SK-N-SH (cell line): ENCODE results near the gene SPCS3. TPM values are rescaled to one million over a fixed set of nuclear protein-coding genes. Genes with fewer than 3 reads are reported as not detected.
"Not testable (repeated sequence)": the region's sequence is repeated elsewhere in the genome, so short reads cannot be mapped to it uniquely, and the experiment has no call there.

Experiments
- CTCF ChIA-PET: fragments of 300-600, 350-600 bp; formaldehyde crosslinking; extraction: SDS; loops from one replicate; lab custom pipeline; 2021; lab: Yijun Ruan, JAX
- POLR2A ChIA-PET: fragments of 350-600 bp; sonication (Branson Sonifier 250); formaldehyde crosslinking; extraction: SDS; loops from one replicate; lab custom pipeline; 2020; ENCODE audit warnings: antibody characterized with exemption, inconsistent platforms; lab: Yijun Ruan, JAX
- DNase-seq: peaks from one replicate; pipeline ENCODE4 v3.0.0; 2012
- H2AFZ ChIP-seq: fragments of 200-600 bp; sonication (generic); 2 replicates; pipeline ENCODE4 v1.8.1; 2016; ENCODE audit warnings: antibody characterized with exemption, mild to moderate bottlenecking, low read depth
- H3F3A ChIP-seq: fragments of 200-600 bp; sonication (generic); replicated peaks from 2 replicates; pipeline ENCODE3; 2016; ENCODE audit warnings: antibody characterized with exemption, mild to moderate bottlenecking; ENCODE audit not compliant: insufficient read depth
- H3K27ac ChIP-seq, 2 experiments: fragments of 200-500 bp in 1 of 2; fragments of 200-600 bp in 1 of 2; sonication (Bioruptor generic) in 1 of 2; sonication (generic), shearing (Covaris generic) in 1 of 2; 2 replicates each; pipeline versions ENCODE4 v1.5.1 to v1.6.1; 2014 to 2016; ENCODE audit warnings: low read depth in 2 of 2, inconsistent platforms in 1 of 2, low read length in 1 of 2, mild to moderate bottlenecking in 1 of 2, mixed read lengths in 1 of 2
- H3K27me3 ChIP-seq: fragments of 200-600 bp; sonication (generic), shearing (Covaris generic); 2 replicates; pipeline ENCODE4 v1.6.1; 2016; ENCODE audit warnings: mixed run types; ENCODE audit not compliant: insufficient read depth
- H3K36me3 ChIP-seq, 2 experiments: fragments of 200-500 bp in 1 of 2; fragments of 200-600 bp in 1 of 2; sonication (Bioruptor generic) in 1 of 2; sonication (generic) in 1 of 2; replicated peaks in 1 of 2; 2 replicates each; pipeline versions ENCODE3 to v1.5.1; 2014 to 2016; ENCODE audit warnings: low read length in 1 of 2, mild to moderate bottlenecking in 1 of 2; ENCODE audit not compliant: insufficient read depth in 2 of 2, control insufficient read depth in 1 of 2
- H3K4me1 ChIP-seq, 2 experiments: fragments of 200-500 bp in 1 of 2; fragments of 200-600 bp in 1 of 2; sonication (Bioruptor generic) in 1 of 2; sonication (generic), shearing (Covaris generic) in 1 of 2; 2 replicates each; pipeline versions ENCODE4 v1.5.1 to v1.6.1; 2014 to 2016; ENCODE audit warnings: low read depth in 1 of 2, low read length in 1 of 2, mixed run types in 1 of 2; ENCODE audit not compliant: insufficient read depth in 2 of 2, control insufficient read depth in 1 of 2
- H3K4me2 ChIP-seq: fragments of 200-600 bp; sonication (generic), shearing (Covaris generic); 2 replicates; pipeline ENCODE4 v1.6.1; 2017; ENCODE audit warnings: mixed run types
- H3K4me3 ChIP-seq, 2 experiments: fragments of 200-500 bp in 1 of 2; fragments of 200-600 bp in 1 of 2; sonication (Bioruptor generic) in 1 of 2; sonication (generic), shearing (Covaris generic) in 1 of 2; 2 replicates each; pipeline versions ENCODE4 v1.5.1 to v1.8.1; 2014 to 2016; ENCODE audit warnings: low read depth in 2 of 2, inconsistent platforms in 1 of 2, low read length in 1 of 2, mild to moderate bottlenecking in 1 of 2, mixed read lengths in 1 of 2, moderate library complexity in 1 of 2
- H3K79me2 ChIP-seq: fragments of 200-600 bp; sonication (generic); 2 replicates; pipeline ENCODE4 v1.8.1; 2017; ENCODE audit warnings: mild to moderate bottlenecking; ENCODE audit not compliant: insufficient read depth
- H3K9ac ChIP-seq: fragments of 200-600 bp; sonication (generic); 2 replicates; pipeline ENCODE4 v1.6.1; 2017; ENCODE audit warnings: mixed run types
- H3K9me2 ChIP-seq: fragments of 200-600 bp; sonication (generic); 2 replicates; pipeline ENCODE4 v1.6.1; 2017; ENCODE audit warnings: mixed run types
- H3K9me3 ChIP-seq: fragments of 200-600 bp; sonication (generic); 2 replicates; pipeline ENCODE4 v1.6.1; 2017; ENCODE audit warnings: mixed run types, mild to moderate bottlenecking, moderate library complexity
- H4K20me1 ChIP-seq: fragments of 200-600 bp; sonication (generic); 2 replicates; pipeline ENCODE4 v1.6.1; 2017; ENCODE audit warnings: mild to moderate bottlenecking, mixed run types; ENCODE audit not compliant: insufficient read depth
- FOSL2 ChIP-seq: IDR thresholded peaks from 2 replicates; pipeline ENCODE4 v1.4.0; 2012; ENCODE audit warnings: low read depth, mild to moderate bottlenecking, moderate library complexity, borderline replicate concordance
- FOXJ3 ChIP-seq: sonication (generic); formaldehyde crosslinking; IDR thresholded peaks from 2 replicates; pipeline ENCODE4 v1.5.1; 2020; ENCODE audit warnings: mild to moderate bottlenecking, missing genetic modification reagents
- NRF1 ChIP-seq: IDR thresholded peaks from 2 replicates; pipeline ENCODE4 v1.6.1; 2012; ENCODE audit warnings: low read depth, mild to moderate bottlenecking, low read length
- RXRA ChIP-seq: IDR thresholded peaks from 2 replicates; pipeline ENCODE4 v1.4.0; 2012; ENCODE audit warnings: low read depth, mild to moderate bottlenecking, borderline replicate concordance
- SMC3 ChIP-seq: IDR thresholded peaks from 2 replicates; pipeline ENCODE4 v1.6.1; 2012; ENCODE audit warnings: low read depth, low read length, improper control_type of control experiment
- WGBS: methylation state at CpG from one replicate; pipeline ENCODE4 v1.1.6; 2017; ENCODE audit warnings: low lambda C conversion rate; 5-methylcytosine and 5-hydroxymethylcytosine counted together
- polyA plus RNA-seq, 3 experiments: library from polyadenylated mRNA; depleted of rRNA; stranded (reverse); fragments of >200 nt; gene quantifications; 2 replicates each; pipeline ENCODE4 v1.2.3, GENCODE V29; 2012
- TF ChIP-seq, protein P1 (sequence below): fragments of 150-350 bp; IDR thresholded peaks from 2 replicates; pipeline ENCODE4 v1.6.1; 2016; ENCODE audit warnings: mild to moderate bottlenecking, low read depth, low read length
- TF ChIP-seq, protein P2 (sequence below): fragments of 150-350 bp; IDR thresholded peaks from 2 replicates; pipeline ENCODE4 v1.6.1; 2017; ENCODE audit warnings: antibody characterized with exemption, low read length, low read depth, borderline replicate concordance

The SPCS3 gene
- polyA plus RNA-seq, 1 of the 3 experiments (the other 2 are of a cell fraction): 27.7 TPM

GRCh38 chr4:176323511-176324160, 3.9 kb downstream of the SPCS3 start:
- ChIA-PET POLR2A (no interaction called here), CTCF (interaction anchor here (0.6 to 1.1 kb wide), 2 partner anchors 17 to 289 kb away, joined by 3 to 4 read pairs; no protein-coding TSS in a partner anchor)
- no peak for DNase-seq
- WGBS: 94% methylated on average over 3 of the region's 3 CpGs
- Histone ChIP-seq H2AFZ (no peak overlapping the region), H3K9me3 (no peaks in the 10 kb centered on the region), H3K79me2 (peaks cover 88% of the 10 kb centered on the region), H3F3A (peaks cover 19% of the 10 kb centered on the region), H3K36me3 (peaks cover 29 to 32% of the 10 kb centered on the region in 2 experiments), H3K4me1 (peaks cover 4 to 14% of the 10 kb centered on the region in 2 experiments; a peak in 1 of 4 replicates), H3K9me2 (no peaks in the 10 kb centered on the region; the same call in 1 of the 2 replicates), H3K4me2 (0 out of 2 replicates have a peak overlapping the region, but pooled peaks have one; percentile 9), H3K27ac (no peak overlapping the region), H3K4me3 (peak overlapping the region in 1 of 2 experiments; percentile 99; a peak in 1 of 4 replicates), H3K9ac (no peak overlapping the region), H3K27me3 (no peaks in the 10 kb centered on the region), H4K20me1 (peaks cover 34% of the 10 kb centered on the region)
- TF ChIP-seq RXRA: no peak
- no peak for TF ChIP-seq FOSL2
- TF ChIP-seq, protein P1, sequence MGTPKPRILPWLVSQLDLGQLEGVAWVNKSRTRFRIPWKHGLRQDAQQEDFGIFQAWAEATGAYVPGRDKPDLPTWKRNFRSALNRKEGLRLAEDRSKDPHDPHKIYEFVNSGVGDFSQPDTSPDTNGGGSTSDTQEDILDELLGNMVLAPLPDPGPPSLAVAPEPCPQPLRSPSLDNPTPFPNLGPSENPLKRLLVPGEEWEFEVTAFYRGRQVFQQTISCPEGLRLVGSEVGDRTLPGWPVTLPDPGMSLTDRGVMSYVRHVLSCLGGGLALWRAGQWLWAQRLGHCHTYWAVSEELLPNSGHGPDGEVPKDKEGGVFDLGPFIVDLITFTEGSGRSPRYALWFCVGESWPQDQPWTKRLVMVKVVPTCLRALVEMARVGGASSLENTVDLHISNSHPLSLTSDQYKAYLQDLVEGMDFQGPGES: no peak
- TF ChIP-seq, protein P2, sequence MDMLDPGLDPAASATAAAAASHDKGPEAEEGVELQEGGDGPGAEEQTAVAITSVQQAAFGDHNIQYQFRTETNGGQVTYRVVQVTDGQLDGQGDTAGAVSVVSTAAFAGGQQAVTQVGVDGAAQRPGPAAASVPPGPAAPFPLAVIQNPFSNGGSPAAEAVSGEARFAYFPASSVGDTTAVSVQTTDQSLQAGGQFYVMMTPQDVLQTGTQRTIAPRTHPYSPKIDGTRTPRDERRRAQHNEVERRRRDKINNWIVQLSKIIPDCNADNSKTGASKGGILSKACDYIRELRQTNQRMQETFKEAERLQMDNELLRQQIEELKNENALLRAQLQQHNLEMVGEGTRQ: no peak
- no peak for TF ChIP-seq SMC3
- TF ChIP-seq NRF1: no peak
- TF ChIP-seq FOXJ3 (CRISPR knock-in tag): no peak

GRCh38 chr4:176324876-176325275, 5.1 kb downstream of the SPCS3 start:
- Histone ChIP-seq H3K36me3 (peaks cover 41 to 44% of the 10 kb centered on the region in 2 experiments), H3K79me2 (peaks cover 100% of the 10 kb centered on the region), H4K20me1 (peaks cover 34% of the 10 kb centered on the region), H3F3A (peaks cover 17% of the 10 kb centered on the region), H3K4me1 (peaks cover 0 to 14% of the 10 kb centered on the region in 2 experiments; a peak in 1 of 4 replicates)
- POLR2A ChIA-PET, H2AFZ ChIP-seq, H3K27me3 ChIP-seq, H3K9me3 ChIP-seq, H3K27ac ChIP-seq, DNase-seq, H3K4me2 ChIP-seq, H3K4me3 ChIP-seq, H3K9me2 ChIP-seq, H3K9ac ChIP-seq: not testable (repeated sequence)
- 98% methylated on average over 8 of the region's 8 CpGs for WGBS
- CTCF ChIA-PET: interaction anchor here (1.0 to 1.1 kb wide), 2 partner anchors 15 to 19 kb away, joined by 3 to 4 read pairs; no protein-coding TSS in a partner anchor
